ENCODE data around the gene SLC25A44. TPM values are rescaled to one million over a fixed set of nuclear protein-coding genes. Genes with fewer than 3 reads are reported as not detected.
A peak's percentile ranks its signal among the peaks of the same experiment; 100 is the strongest.

The SLC25A44 gene
- total RNA-seq, 4 donors from 2014 or later: 9.2 to 19.5 (median 18.5) TPM

DNA sequence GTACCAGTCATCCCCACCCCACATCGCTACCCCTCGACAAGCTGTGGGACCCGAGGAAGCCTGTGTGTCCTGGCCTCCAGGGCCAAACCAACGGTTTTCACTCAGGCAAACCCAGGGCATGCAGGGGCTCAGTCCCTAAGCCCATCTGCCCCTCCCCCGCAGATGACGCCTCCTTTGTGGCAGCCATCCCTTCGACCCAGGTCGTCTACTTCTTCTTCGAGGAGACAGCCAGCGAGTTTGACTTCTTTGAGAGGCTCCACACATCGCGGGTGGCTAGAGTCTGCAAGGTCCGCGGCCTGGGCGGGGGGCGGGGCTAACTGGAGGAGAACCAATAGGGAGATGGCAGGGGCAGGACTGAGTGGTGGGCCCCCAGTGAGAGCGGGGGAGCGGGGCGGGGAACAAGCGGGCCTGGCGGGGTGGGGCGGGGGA is 33.1 kb upstream of the SLC25A44 start:
- H3K4me3 ChIP-seq: peak overlapping the region; percentile 56 to 80 (median 62)
- intact Hi-C loops (cut with DNase I; ENCODE audit: low total_unique reads): loop anchor here (1.0 to 10.0 kb wide), 3 partner anchors 34 to 306 kb away; partner anchors contain the start of genes GON4L, PMF1, SLC25A44 and SYT11
- TF ChIP-seq POLR2A (IDR thresholded peaks at IDR 0.05): peak; percentile 28 to 45
- TF ChIP-seq, protein P1, sequence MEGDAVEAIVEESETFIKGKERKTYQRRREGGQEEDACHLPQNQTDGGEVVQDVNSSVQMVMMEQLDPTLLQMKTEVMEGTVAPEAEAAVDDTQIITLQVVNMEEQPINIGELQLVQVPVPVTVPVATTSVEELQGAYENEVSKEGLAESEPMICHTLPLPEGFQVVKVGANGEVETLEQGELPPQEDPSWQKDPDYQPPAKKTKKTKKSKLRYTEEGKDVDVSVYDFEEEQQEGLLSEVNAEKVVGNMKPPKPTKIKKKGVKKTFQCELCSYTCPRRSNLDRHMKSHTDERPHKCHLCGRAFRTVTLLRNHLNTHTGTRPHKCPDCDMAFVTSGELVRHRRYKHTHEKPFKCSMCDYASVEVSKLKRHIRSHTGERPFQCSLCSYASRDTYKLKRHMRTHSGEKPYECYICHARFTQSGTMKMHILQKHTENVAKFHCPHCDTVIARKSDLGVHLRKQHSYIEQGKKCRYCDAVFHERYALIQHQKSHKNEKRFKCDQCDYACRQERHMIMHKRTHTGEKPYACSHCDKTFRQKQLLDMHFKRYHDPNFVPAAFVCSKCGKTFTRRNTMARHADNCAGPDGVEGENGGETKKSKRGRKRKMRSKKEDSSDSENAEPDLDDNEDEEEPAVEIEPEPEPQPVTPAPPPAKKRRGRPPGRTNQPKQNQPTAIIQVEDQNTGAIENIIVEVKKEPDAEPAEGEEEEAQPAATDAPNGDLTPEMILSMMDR (IDR thresholded peaks at IDR 0.05 in 4 of 5, conservative IDR thresholded peaks at IDR 0.05 in 1 of 5): no peak
- H3K4me1 ChIP-seq: peaks cover 10 to 18% of the 10 kb centered on the region in 2 donors
- H3K27ac ChIP-seq: peak overlapping the region; percentile 93 to 97 (median 94)
- no peaks in the 10 kb centered on the region for H3K9me3 ChIP-seq
- in situ Hi-C loops (cut with MboI; ENCODE audit: low sequenced_read_pairs in 4 of 4): no loop called here
- ATAC-seq (peak; percentile 85 to 86), DNase-seq (peak; percentile 84 to 91)
- H3K27me3 ChIP-seq: no peaks in the 10 kb centered on the region
- H3K36me3 ChIP-seq: no peaks in the 10 kb centered on the region

DNA sequence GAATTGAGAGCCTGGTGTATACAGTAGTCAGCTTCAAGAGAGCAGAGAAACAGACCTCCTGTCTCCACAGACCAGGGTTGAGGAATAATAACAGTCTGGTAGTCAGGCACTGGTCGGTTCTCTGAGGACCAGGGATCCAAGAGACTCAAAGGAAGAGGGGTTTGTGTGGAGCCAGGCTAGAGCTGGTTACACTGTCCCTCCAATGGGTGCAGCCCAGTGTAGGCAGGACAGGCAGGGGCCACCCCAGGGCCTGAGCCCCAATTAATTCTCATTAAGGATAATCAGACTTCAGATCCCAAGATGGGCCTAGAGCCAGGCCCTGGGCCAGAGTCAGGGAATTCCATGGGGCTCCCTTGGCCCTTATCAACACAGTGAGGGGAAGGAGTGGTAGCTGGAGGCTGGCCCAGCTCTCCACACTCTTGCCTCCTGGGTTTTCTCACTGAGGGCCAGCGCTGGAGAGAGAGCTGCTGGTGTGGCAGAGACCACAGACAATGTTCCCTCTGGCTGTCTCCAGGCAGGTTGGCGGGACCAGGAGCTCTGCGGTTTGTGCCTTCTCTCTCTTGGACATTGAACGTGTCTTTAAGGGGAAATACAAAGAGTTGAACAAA is 31.4 kb upstream of the SLC25A44 start:
- intact Hi-C loops (cut with DNase I; ENCODE audit: low total_unique reads): loop anchor here (10.0 kb wide), 1 partner anchor 308 kb away; the partner anchor contains the start of genes GON4L and SYT11
- Histone ChIP-seq H3K27me3 (no peaks in the 10 kb centered on the region), H3K9me3 (no peaks in the 10 kb centered on the region), H3K4me3 (no peak overlapping the region), H3K4me1 (peaks cover 10 to 18% of the 10 kb centered on the region in 2 donors), H3K36me3 (no peaks in the 10 kb centered on the region), H3K27ac (peak overlapping the region; percentile 93 to 97 (median 94))
- DNase-seq (no peak), ATAC-seq (no peak)
- in situ Hi-C loops (cut with MboI; ENCODE audit: low sequenced_read_pairs in 4 of 4): no loop called here
- TF ChIP-seq POLR2A (IDR thresholded peaks at IDR 0.05): no peak
- TF ChIP-seq, protein P1 (IDR thresholded peaks at IDR 0.05 in 4 of 5, conservative IDR thresholded peaks at IDR 0.05 in 1 of 5): no peak

DNA sequence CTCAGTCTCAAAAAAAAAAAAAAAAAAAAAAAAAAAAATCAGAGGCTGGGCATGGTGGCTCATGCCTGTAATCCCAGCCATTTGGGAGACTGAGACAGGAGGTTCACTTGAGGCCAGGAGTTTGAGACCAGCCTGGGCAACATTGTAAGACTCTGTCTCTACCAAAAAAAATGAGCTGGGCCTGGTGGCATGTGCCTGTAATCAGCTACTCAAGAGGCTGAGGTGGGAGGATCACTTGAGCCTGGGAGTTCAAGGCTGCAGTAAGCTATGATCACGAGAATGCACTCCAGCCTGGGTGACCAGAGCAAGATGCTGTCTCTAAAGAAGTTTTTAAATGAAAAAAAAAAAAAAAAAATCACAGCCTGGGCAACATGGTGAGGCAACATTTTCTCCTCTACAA is 30.2 kb upstream of the SLC25A44 start:
- peaks cover 10 to 18% of the 10 kb centered on the region in 2 donors for H3K4me1 ChIP-seq
- H3K27ac ChIP-seq: no peak overlapping the region
- H3K9me3 ChIP-seq: no peaks in the 10 kb centered on the region
- DNase-seq (no peak), ATAC-seq (no peak)
- in situ Hi-C loops (cut with MboI; ENCODE audit: low sequenced_read_pairs in 4 of 4): no loop called here
- no peak overlapping the region for H3K4me3 ChIP-seq
- no peaks in the 10 kb centered on the region for H3K36me3 ChIP-seq
- intact Hi-C loops (cut with DNase I; ENCODE audit: low total_unique reads): loop anchor here (10.0 kb wide), 1 partner anchor 309 kb away; the partner anchor contains the start of genes GON4L and SYT11
- H3K27me3 ChIP-seq: no peaks in the 10 kb centered on the region
- TF ChIP-seq POLR2A (IDR thresholded peaks at IDR 0.05): no peak
- TF ChIP-seq, protein P1 (IDR thresholded peaks at IDR 0.05 in 4 of 5, conservative IDR thresholded peaks at IDR 0.05 in 1 of 5): no peak

DNA sequence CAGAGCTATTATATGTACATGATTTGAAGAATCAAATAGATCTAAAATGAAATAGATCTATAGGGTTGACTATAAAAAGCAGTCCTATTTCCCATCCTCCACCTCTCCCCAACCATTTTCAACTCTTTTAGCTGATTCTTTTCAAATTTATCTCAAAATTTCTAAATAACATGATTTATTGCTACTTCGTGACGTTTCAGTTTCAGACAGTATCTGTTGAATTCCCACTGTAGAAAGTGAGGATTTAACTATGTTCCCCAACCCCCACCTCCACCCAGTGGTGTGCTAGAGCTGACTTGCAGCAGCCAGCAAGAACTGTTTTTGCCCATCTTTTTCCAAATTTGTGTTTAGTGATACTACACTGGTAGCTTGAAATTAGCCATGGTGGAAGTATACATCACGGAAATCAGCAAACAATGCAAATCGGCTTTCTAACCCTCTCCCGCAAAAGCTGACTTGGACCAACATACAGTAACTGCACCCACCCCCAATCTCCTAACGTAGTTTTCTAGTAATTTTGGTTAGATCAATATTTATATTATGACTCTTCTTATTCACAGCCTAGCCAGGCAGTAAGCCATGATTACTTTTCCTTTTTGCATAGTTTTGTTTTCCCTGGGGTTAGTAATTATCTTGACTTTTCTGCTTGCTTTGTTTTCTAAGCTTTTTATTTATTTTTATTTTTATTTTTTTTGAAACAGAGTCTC is 29.6 kb upstream of the SLC25A44 start:
- in situ Hi-C loops (cut with MboI; ENCODE audit: low sequenced_read_pairs in 4 of 4): no loop called here
- intact Hi-C loops (cut with DNase I; ENCODE audit: low total_unique reads): loop anchor here (10.0 kb wide), 1 partner anchor 309 kb away; the partner anchor contains the start of genes GON4L and SYT11

More for the DNA sequence above, 29.6 kb upstream of the SLC25A44 start:
- Histone ChIP-seq H3K27ac (no peak overlapping the region), H3K9me3 (no peaks in the 10 kb centered on the region), H3K36me3 (no peaks in the 10 kb centered on the region), H3K4me3 (no peak overlapping the region), H3K27me3 (no peaks in the 10 kb centered on the region), H3K4me1 (peaks cover 10 to 18% of the 10 kb centered on the region in 2 donors)
- DNase-seq (no peak), ATAC-seq (no peak)
- TF ChIP-seq POLR2A (IDR thresholded peaks at IDR 0.05): no peak
- TF ChIP-seq, protein P1 (IDR thresholded peaks at IDR 0.05 in 4 of 5, conservative IDR thresholded peaks at IDR 0.05 in 1 of 5): no peak

Measured in gastrocnemius medialis (tissue), 4 donors.